CD14-positive monocyte (primary cell): ENCODE data around the gene DUSP8. TPM values are rescaled to one million over a fixed set of nuclear protein-coding genes. Genes with fewer than 3 reads are reported as not detected.
A peak's percentile ranks its signal among the peaks of the same experiment; 100 is the strongest.

ENCODE experiments used
- DNase-seq, 3 donors: peaks; one replicate each; pipeline ENCODE4 v3.0.0-alpha.2; 2011 to 2022
- H2AFZ ChIP-seq: 2 replicates; pipeline ENCODE4 v1.6.0; 2012; ENCODE audit warnings: mild to moderate bottlenecking, low read depth, low read length, inconsistent platforms; ENCODE audit not compliant: insufficient read depth, poor library complexity, severe bottlenecking
- H3K27ac ChIP-seq, 2 donors: 1 replicate in 1 of 2; 2 replicates in 1 of 2; pipeline ENCODE4 v1.5.1; 2012 to 2013; ENCODE audit warnings: low read length in 2 of 2, control low read depth in 1 of 2, inconsistent platforms in 1 of 2, low read depth in 1 of 2, mild to moderate bottlenecking in 1 of 2
- H3K27me3 ChIP-seq, 2 donors: one replicate each; pipeline versions ENCODE4 v1.6.0 to v1.6.1; 2011 to 2013; ENCODE audit warnings: low read length in 2 of 2; ENCODE audit not compliant: control insufficient read depth in 2 of 2, insufficient read depth in 2 of 2
- H3K36me3 ChIP-seq, 2 donors: replicated peaks in 1 of 2; 1 replicate in 1 of 2; 2 replicates in 1 of 2; pipeline versions ENCODE4 v1.5.1 to v1.6.1; 2012 to 2013; ENCODE audit warnings: low read length in 2 of 2, control low read depth in 1 of 2, inconsistent platforms in 1 of 2, mild to moderate bottlenecking in 1 of 2; ENCODE audit not compliant: insufficient read depth in 2 of 2, control insufficient read depth in 1 of 2
- H3K4me1 ChIP-seq, 2 donors: 1 replicate in 1 of 2; 2 replicates in 1 of 2; pipeline versions ENCODE4 v1.5.1 to v1.6.1; 2012 to 2013; ENCODE audit warnings: low read length in 2 of 2, control low read depth in 1 of 2, inconsistent platforms in 1 of 2, mild to moderate bottlenecking in 1 of 2, moderate library complexity in 1 of 2; ENCODE audit not compliant: insufficient read depth in 2 of 2, control insufficient read depth in 1 of 2
- H3K4me2 ChIP-seq: replicated peaks from 2 replicates; pipeline ENCODE3; 2012; ENCODE audit warnings: low read length, moderate library complexity, mild to moderate bottlenecking; ENCODE audit not compliant: poor library complexity, severe bottlenecking; ENCODE audit errors: extremely low read depth
- H3K4me3 ChIP-seq, 3 experiments: fragments of 200-600 bp in 1 of 3; sonication (generic) in 1 of 3; replicated peaks in 1 of 3; 1 replicate in 2 of 3; 2 replicates in 1 of 3; pipeline ENCODE4 v1.5.1; 2011 to 2013; ENCODE audit warnings: low read length in 3 of 3, mild to moderate bottlenecking in 3 of 3, control low read depth in 2 of 3, low read depth in 2 of 3, inconsistent platforms in 1 of 3, moderate library complexity in 1 of 3
- H3K79me2 ChIP-seq: 2 replicates; pipeline ENCODE4 v1.6.0; 2012; ENCODE audit warnings: mild to moderate bottlenecking, control low read depth, inconsistent platforms, low read length, moderate library complexity; ENCODE audit not compliant: insufficient read depth
- H3K9ac ChIP-seq: 2 replicates; pipeline ENCODE4 v1.6.0; 2017; ENCODE audit warnings: low read length, mild to moderate bottlenecking; ENCODE audit not compliant: insufficient read depth, poor library complexity, severe bottlenecking
- H3K9me3 ChIP-seq, 2 donors: replicated peaks in 1 of 2; 1 replicate in 1 of 2; 2 replicates in 1 of 2; pipeline versions ENCODE4 v1.5.1 to v1.6.1; 2012 to 2013; ENCODE audit warnings: low read length in 2 of 2, control low read depth in 1 of 2; ENCODE audit not compliant: control insufficient read depth in 1 of 2, insufficient read depth in 1 of 2
- H4K20me1 ChIP-seq: 2 replicates; pipeline ENCODE4 v1.6.0; 2012; ENCODE audit warnings: mild to moderate bottlenecking, low read length, control low read depth, moderate library complexity; ENCODE audit not compliant: insufficient read depth
- H3K27ac Mint-ChIP-seq, 7 donors: one replicate each; pipeline ENCODE4 v1.8.0; 2020; ENCODE audit warnings: mild to moderate bottlenecking in 7 of 7, mixed read lengths in 7 of 7, moderate library complexity in 6 of 7, inconsistent platforms in 2 of 7
- H3K27me3 Mint-ChIP-seq, 3 donors: one replicate each; pipeline ENCODE4 v1.8.0; 2021 to 2022; ENCODE audit warnings: low read depth in 3 of 3, mild to moderate bottlenecking in 3 of 3, mixed read lengths in 3 of 3, moderate library complexity in 3 of 3, inconsistent platforms in 1 of 3
- H3K36me3 Mint-ChIP-seq, 2 donors: one replicate each; pipeline ENCODE4 v1.8.0; 2020; ENCODE audit warnings: mixed read lengths in 2 of 2, inconsistent platforms in 1 of 2, mild to moderate bottlenecking in 1 of 2
- H3K4me1 Mint-ChIP-seq: one replicate; pipeline ENCODE4 v1.8.0; 2020; ENCODE audit warnings: mild to moderate bottlenecking, mixed read lengths
- H3K4me3 Mint-ChIP-seq, 2 donors: one replicate each; pipeline ENCODE4 v1.8.0; 2020; ENCODE audit warnings: mild to moderate bottlenecking in 2 of 2, mixed read lengths in 2 of 2, moderate library complexity in 1 of 2
- H3K9me3 Mint-ChIP-seq, 7 donors: one replicate each; pipeline ENCODE4 v1.8.0; 2020 to 2022; ENCODE audit warnings: mixed read lengths in 7 of 7, mild to moderate bottlenecking in 6 of 7, moderate library complexity in 6 of 7, inconsistent platforms in 2 of 7
- WGBS: methylation state at CpG from one replicate; pipeline ENCODE4 v1.1.5; 2013; ENCODE audit warnings: missing lambda C conversion rate; ENCODE audit not compliant: insufficient coverage; 5-methylcytosine and 5-hydroxymethylcytosine counted together
- intact Hi-C, 2 donors: fragments of 100-400 bp; cut with micrococcal nuclease; formaldehyde crosslinking; loops; one replicate each; pipeline versions ENCODE4 v1.15.0 to v1.15.1; 2023
- polyA plus RNA-seq, 3 donors: library from polyadenylated mRNA; depleted of rRNA in 1 of 3; unstranded in 2 of 3; stranded (reverse) in 1 of 3; fragments of 300-500 nt in 2 of 3; fragments of >200 nt in 1 of 3; fragmentation: Illumina TruSeq in 2 of 3; gene quantifications; 1 replicate in 2 of 3; 2 replicates in 1 of 3; pipeline ENCODE4 v1.2.3, GENCODE V29; 2012 to 2021
- TF ChIP-seq, protein P1 (sequence below): fragments of 200-600 bp; IDR thresholded peaks from one replicate; pipeline ENCODE4 v1.8.0; 2022; ENCODE audit warnings: antibody characterized with exemption, mild to moderate bottlenecking

Gene DUSP8
- polyA plus RNA-seq, 3 donors: 0.61 TPM; not detected in 2

DNA sequence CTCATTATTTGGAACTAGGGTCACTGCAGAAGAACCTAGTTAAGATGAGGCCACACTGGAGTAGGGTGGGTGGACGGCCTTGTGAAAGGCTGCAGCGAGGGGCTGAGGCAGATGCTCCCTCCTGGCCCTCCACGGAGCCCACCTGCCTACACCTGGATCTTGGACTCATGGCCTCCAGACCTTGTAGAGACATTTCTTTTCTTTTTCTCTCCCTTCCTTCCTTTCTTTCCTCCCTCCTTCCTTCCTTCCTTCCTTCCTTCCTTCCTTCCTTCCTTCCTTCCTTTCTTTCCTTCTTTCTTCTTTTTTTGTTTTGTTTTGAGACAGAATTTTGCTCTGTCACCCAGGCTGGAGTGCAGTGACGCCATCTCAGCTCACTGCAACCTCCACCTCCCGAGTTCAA lies 26.6 kb downstream of the DUSP8 start:
- no peaks in the 10 kb centered on the region for H4K20me1 ChIP-seq
- no peak overlapping the region for H2AFZ ChIP-seq
- Mint-ChIP-seq H3K36me3 (no peaks in the 10 kb centered on the region), H3K27ac (no peak overlapping the region), H3K9me3 (peaks cover 0 to 6% (median 3%) of the 10 kb centered on the region in 7 donors), H3K27me3 (peaks cover 45 to 74% (median 53%) of the 10 kb centered on the region in 3 donors), H3K4me1 (peaks cover 9% of the 10 kb centered on the region), H3K4me3 (peak overlapping the region in 1 of 2 donors; percentile 77)
- H3K79me2 ChIP-seq: no peaks in the 10 kb centered on the region
- H3K4me1 ChIP-seq: peaks cover 15 to 23% of the 10 kb centered on the region in 2 donors
- intact Hi-C loops: no loop called here
- H3K9ac ChIP-seq: no peak overlapping the region
- DNase-seq: no peak
- H3K27me3 ChIP-seq: peaks cover 20 to 57% of the 10 kb centered on the region in 2 donors
- no peak overlapping the region for H3K27ac ChIP-seq
- H3K36me3 ChIP-seq: no peaks in the 10 kb centered on the region
- H3K4me2 ChIP-seq: no peak overlapping the region
- H3K4me3 ChIP-seq: no peak overlapping the region
- TF ChIP-seq, protein P1, sequence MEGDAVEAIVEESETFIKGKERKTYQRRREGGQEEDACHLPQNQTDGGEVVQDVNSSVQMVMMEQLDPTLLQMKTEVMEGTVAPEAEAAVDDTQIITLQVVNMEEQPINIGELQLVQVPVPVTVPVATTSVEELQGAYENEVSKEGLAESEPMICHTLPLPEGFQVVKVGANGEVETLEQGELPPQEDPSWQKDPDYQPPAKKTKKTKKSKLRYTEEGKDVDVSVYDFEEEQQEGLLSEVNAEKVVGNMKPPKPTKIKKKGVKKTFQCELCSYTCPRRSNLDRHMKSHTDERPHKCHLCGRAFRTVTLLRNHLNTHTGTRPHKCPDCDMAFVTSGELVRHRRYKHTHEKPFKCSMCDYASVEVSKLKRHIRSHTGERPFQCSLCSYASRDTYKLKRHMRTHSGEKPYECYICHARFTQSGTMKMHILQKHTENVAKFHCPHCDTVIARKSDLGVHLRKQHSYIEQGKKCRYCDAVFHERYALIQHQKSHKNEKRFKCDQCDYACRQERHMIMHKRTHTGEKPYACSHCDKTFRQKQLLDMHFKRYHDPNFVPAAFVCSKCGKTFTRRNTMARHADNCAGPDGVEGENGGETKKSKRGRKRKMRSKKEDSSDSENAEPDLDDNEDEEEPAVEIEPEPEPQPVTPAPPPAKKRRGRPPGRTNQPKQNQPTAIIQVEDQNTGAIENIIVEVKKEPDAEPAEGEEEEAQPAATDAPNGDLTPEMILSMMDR: no peak
- no CpG with 5 or more reads among the region's 5 CpGs for WGBS
- H3K9me3 ChIP-seq: peaks cover 0 to 7% of the 10 kb centered on the region in 2 donors

DNA sequence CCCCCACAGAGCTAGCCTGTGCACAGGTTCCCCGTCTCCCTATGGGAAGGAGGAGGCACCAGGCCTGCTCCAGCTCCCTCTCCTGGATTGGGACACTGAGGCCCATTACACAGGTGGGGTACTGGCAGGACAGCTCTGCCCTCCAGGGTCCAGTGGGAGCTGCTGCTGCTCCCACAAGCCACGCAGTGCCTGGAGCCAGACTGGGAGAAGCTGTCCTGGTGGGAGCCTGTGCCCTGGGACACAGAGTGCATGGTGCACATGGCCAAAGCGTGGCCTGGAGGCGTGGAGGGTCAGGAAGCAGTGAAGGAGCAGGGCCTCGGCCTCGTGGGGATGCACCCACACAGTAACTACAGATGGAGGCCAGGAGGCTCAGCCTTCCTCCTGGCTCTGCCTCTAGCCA lies 27.5 kb downstream of the DUSP8 start:
- Histone ChIP-seq H3K27me3 (peaks cover 20 to 56% of the 10 kb centered on the region in 2 donors), H3K4me3 (no peak overlapping the region), H3K4me2 (no peak overlapping the region), H3K9me3 (peaks cover 0 to 7% of the 10 kb centered on the region in 2 donors), H4K20me1 (no peaks in the 10 kb centered on the region), H3K79me2 (no peaks in the 10 kb centered on the region), H3K36me3 (no peaks in the 10 kb centered on the region), H2AFZ (no peak overlapping the region), H3K9ac (no peak overlapping the region), H3K4me1 (peaks cover 15 to 23% of the 10 kb centered on the region in 2 donors), H3K27ac (no peak overlapping the region)
- WGBS: 97% methylated on average over 6 of the region's 6 CpGs
- intact Hi-C loops: no loop called here
- DNase-seq: no peak
- Mint-ChIP-seq H3K36me3 (no peaks in the 10 kb centered on the region), H3K4me3 (peak overlapping the region in 1 of 2 donors; percentile 26), H3K9me3 (peaks cover 0 to 6% (median 3%) of the 10 kb centered on the region in 7 donors), H3K4me1 (peaks cover 9% of the 10 kb centered on the region), H3K27me3 (peaks cover 48 to 72% (median 58%) of the 10 kb centered on the region in 3 donors), H3K27ac (no peak overlapping the region)
- TF ChIP-seq, protein P1: no peak
